Measurements from ENCODE around the gene TUBB.
"Not testable (repeated sequence)": the region's sequence is repeated elsewhere in the genome, so short reads cannot be mapped to it uniquely, and the experiment has no call there.

The TUBB gene

GRCh38 chr6:30761791-30762429 lies 41.8 kb downstream of the TUBB start:
- no peak for DNase-seq (ENCODE audit: low read depth)

DNA sequence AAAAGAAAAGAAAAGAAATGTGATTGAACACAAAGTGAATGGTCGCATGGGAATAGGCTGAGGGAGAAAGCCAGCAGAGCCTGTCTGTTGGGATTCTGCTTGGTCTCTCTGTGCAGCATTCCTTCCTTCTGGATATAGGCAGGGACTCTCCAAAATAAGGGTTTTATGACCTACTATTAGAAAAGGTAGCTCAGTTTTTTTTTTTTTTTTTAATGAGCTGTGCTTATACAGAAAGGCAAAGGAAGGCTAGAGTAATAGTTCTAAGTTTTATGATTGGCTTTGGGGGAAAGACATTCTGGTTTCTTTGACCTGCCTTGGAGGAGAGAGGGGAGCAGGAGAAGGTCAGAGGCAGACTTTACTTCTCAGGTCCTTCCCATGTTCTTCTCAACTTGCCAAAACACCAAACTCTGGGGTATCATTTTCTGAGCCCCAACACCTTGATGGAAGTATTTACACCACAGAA lies 43.0 kb downstream of the TUBB start:
- no peak for DNase-seq (ENCODE audit: low read depth)

GRCh38 chr6:30763618-30764489 lies 43.7 kb downstream of the TUBB start:
- DNase-seq (ENCODE audit: low read depth): peak; percentile 84

DNA sequence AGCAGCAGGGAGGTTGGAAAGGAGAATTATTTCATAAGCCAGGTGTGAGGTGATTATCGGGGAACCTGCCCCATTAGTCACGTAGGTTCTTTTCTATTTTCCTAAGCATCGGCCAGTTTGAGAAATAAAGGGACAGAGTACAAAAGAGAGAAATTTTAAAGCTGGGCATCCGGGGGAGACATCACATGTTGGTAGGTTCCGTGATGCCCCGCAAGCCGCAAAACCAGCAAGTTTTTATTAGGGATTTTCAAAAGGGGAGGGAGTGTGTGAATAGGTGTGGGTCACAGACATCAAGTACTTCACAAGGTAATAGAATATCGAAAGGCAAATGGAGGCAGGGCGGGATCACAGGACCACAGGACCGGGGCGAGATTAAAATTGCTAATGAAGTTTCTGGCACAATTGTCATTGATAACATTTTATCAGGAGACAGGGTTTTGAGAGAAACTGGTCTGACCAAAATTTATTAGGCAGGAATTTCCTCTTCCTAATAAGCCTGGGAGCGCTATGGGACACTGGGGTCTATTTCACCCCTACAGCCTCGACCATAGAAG lies 44.4 kb downstream of the TUBB start:
- DNase-seq (ENCODE audit: low read depth): not testable (repeated sequence)

- not testable (repeated sequence) for DNase-seq (ENCODE audit: low read depth)
Measured at GRCh38 chr6:30765495-30765894, 45.3 kb downstream of the TUBB start.

GRCh38 chr6:30766461-30767157 lies 46.5 kb downstream of the TUBB start:
- DNase-seq (ENCODE audit: low read depth): no peak

DNA sequence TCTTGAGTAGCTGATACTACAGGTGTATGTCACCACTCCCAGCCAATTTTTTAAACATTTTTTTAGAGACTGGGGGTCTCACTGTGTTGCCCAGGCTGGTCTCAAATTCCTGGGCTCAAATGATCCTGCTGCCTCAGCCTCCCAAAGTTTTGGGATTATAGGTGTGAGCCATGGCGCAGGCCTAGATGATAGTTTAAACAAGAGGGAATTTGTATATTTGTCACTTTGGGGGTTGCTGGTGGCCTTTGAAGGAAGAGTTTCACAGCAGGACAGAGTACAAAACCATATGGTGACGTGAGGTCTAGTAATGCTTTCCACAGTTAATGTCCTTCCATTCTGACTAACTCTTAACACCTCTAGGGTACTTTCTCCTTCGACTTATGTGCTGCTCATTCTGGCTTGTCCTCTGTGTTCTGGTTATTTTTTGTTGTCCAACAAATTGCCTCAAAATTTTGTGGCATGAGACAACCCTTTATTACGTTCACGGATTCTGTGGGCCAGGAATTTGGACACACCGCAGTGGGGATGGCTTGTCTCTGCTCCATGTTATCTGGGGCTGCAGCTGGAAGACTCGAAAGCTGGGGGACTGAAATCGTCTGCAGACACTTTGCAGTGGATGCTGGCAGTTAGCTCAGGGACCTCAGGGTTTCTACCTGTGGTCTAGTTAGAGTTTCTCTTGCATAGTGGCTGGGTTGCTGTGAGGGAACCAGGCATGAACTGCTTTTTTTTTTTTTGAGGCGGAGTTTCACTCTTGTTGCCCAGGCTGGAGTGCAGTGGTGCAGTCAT lies 47.2 kb downstream of the TUBB start:
- DNase-seq (ENCODE audit: low read depth): no peak

DNA sequence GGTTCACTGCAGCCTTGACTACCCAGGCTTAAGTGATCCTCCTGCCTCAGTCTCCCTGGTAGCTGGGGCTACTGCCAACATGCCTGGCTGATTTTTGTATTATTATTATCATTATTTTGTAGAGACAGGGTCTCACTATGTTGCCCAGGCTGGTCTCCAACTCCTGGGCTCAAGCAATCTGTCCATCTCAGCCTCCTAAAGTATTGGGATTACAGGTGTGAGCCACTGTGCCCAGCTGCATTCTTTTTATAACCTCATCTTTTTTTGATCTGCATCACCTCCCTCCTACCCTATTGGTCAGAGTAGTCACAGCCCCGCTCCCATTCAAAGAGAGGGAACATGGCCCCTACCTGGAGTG lies 47.8 kb downstream of the TUBB start:
- no peak for DNase-seq (ENCODE audit: low read depth)

GRCh38 chr6:30768634-30769087 lies 48.5 kb downstream of the TUBB start:
- DNase-seq (ENCODE audit: low read depth): no peak

GRCh38 chr6:30769088-30769852 lies 49.1 kb downstream of the TUBB start:
- peak; percentile 98 for DNase-seq (ENCODE audit: low read depth)

- DNase-seq (ENCODE audit: low read depth): no peak
Measured at GRCh38 chr6:30769853-30770524, 49.8 kb downstream of the TUBB start.

DNA sequence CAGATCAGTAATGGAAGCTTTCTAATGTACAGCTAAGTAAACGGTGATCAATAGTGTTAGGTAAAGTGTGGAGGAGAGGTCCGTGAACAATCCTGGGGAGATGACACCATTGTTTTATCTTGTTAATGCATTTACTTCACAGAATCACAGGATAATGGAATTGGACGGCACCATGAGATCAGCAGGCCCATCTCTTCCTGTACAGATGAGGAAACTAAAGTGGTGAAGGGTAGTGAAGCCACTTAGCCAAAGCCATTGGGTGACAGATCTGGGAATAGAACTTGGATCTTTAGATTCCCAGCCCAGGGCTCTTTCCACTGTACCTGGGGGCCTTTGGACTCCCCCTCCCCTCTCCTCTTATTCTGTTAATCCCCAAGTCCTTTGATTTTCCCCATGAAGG lies 50.4 kb downstream of the TUBB start:
- no peak for DNase-seq (ENCODE audit: low read depth)

DNA sequence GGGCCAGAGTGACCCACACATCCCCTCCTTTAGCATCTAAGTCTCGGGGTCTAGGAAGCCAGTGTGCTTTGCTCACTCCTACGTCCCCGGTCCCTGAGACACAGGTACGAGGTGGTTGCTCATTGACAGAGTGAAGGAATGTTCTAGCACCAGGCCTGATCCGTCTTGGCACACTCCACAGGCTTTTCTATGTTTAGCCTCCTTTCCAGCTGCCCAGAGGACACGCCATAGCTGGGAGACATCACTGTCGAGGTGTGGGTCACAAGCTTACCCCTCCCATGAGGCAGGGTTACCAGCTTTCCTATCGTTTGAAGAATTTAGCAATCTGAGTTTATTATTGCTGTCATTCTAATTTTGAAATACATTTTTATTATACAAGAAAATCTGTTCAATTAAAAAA lies 54.5 kb downstream of the TUBB start:
- no peak for DNase-seq (ENCODE audit: low read depth)
